ENCODE results near the gene CFAP251.
"Not testable (repeated sequence)": the region's sequence is repeated elsewhere in the genome, so short reads cannot be mapped to it uniquely, and the experiment has no call there.

GRCh38 chr12:121869229-121869628 lies 49.2 kb upstream of the CFAP251 start:
- not testable (repeated sequence) for TF ChIP-seq POLR2A, CTCF (IDR thresholded peaks at IDR 0.05)
